ENCODE measurements around the gene CHST9.
"Not testable (repeated sequence)": the region's sequence is repeated elsewhere in the genome, so short reads cannot be mapped to it uniquely, and the experiment has no call there.

The CHST9 gene, protein sequence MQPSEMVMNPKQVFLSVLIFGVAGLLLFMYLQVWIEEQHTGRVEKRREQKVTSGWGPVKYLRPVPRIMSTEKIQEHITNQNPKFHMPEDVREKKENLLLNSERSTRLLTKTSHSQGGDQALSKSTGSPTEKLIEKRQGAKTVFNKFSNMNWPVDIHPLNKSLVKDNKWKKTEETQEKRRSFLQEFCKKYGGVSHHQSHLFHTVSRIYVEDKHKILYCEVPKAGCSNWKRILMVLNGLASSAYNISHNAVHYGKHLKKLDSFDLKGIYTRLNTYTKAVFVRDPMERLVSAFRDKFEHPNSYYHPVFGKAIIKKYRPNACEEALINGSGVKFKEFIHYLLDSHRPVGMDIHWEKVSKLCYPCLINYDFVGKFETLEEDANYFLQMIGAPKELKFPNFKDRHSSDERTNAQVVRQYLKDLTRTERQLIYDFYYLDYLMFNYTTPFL

GRCh38 chr18:27185025-27185763 lies at the start of gene CHST9:
Gene CHST9 (minus strand): TSS chr18:27185308. CDS start chr18:27142809, 42,499 bp downstream.
- peak; percentile 26 for DNase-seq

DNA sequence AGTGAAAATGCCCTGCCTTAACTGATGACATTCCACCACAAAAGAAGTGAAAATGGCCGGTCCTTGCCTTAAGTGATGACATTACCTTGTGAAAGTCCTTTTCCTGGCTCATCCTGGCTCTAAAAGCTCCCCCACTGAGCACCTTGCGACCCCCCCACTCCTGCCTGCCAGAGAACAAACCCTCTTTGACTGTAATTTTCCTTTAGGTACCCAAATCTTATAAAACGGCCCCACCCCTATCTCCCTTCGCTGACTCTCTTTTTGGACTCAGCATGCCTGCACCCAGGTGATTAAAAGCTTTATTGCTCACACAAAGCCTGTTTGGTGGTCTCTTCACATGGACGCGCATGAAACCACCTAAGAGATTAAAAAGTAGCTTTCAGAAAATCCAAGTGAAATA lies 47.2 kb upstream of the CHST9 start:
- not testable (repeated sequence) for DNase-seq

GRCh38 chr18:27231671-27232070 lies 46.6 kb upstream of the CHST9 start:
- not testable (repeated sequence) for DNase-seq

- DNase-seq = not testable (repeated sequence)
These were observed 46.1 kb upstream of the CHST9 start for GRCh38 chr18:27231221-27231620.

- DNase-seq = no peak
These were observed 42.6 kb upstream of the CHST9 start for GRCh38 chr18:27227721-27228120.

DNA sequence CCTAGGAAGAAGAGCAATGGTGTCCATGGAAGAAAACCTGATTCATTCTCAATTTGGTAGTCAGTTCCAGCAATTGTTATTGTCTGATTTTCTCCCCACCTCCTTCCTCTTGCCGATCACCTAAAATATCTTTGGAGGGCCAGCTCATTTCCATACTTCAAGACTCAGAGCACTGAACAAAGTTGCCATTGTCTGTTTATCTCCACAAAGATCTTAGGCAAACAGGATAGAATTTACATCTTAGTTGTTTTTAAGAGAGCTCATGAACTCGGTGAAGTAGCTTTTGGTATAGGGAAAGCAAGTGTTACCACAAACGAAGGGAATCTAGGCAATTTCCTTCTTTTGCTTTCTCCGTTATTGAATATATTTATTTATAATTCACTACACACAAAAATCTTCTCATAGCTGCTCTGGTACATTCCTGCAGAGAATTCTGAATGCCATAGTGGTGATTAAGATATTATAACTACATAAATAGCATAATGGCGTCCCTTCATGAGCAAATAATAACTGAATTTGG lies 41.5 kb upstream of the CHST9 start:
- no peak for DNase-seq

DNA sequence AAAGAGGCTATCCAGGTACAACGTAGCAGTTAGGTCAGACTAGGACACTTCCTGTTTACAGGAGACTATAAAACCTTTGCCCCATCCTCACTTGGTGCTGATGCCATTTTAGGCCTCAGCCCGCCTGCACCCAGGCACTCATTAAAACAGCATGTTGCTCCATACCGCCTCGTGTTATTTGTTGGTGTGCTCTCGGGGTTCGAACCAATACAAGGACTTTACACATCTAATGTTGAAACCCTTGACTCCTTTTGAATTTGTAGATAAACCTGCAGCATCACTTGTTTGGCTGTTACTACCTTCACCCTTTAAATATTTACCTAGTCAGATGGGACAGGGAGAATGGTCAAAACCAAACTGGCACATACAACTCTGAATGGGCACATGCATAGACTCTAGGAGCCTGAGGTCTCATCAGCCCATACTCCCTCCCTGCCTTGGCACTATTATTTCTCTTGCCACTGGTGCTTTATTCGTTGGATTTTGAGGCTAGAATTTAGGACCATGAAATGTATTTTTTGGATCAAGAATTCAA lies 40.9 kb upstream of the CHST9 start:
- no peak for DNase-seq

GRCh38 chr18:27223526-27224291 lies 38.6 kb upstream of the CHST9 start:
- DNase-seq = no peak

GRCh38 chr18:27214831-27215230 lies 29.7 kb upstream of the CHST9 start:
- no peak for DNase-seq

DNA sequence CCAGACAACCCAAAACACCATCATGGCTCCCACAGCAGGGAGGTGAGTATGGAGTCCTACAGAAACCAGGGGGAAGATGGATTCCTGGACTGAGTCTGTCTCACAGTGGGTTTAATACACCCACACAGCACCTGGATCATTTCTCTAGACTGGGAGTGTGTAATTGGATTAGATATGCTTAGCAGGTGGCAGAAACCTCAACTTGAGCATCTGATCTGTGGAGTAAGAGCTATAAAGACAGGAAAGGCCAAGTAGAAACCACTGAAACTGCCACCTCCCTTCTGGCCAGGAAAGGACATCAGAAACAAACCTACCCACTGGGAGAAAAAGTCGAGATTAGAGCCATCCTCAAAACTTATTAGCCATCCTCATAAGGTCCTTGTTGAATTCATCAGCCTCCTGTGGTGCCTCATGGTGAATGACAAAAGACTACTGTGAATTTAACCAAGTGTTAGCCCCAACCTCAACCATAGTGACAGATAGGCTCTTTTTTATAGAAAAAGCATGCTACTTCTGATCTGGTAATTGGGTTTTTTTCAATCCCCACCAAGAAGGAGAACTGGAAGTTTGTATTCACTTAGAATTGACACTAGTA lies 28.1 kb upstream of the CHST9 start:
- no peak for DNase-seq

DNA sequence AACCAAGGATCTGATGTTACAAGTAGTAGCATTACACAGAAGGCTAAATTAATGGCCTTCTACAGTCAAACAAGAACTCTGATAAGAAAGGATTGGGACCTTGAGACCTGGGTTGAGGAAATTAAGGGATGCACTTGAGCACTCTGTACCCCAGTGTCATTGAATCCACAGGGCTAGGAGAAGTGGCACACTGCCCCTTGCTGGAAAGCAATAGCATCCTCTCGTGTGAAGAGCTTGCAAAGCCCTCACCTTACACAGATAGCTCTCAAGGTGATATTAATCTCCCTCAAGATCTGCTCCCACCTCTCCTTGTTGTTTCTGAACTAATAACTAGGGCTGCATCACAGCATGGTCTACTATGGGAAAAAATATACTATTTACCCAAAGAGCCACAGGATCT lies 26.5 kb upstream of the CHST9 start:
- no peak for DNase-seq

DNA sequence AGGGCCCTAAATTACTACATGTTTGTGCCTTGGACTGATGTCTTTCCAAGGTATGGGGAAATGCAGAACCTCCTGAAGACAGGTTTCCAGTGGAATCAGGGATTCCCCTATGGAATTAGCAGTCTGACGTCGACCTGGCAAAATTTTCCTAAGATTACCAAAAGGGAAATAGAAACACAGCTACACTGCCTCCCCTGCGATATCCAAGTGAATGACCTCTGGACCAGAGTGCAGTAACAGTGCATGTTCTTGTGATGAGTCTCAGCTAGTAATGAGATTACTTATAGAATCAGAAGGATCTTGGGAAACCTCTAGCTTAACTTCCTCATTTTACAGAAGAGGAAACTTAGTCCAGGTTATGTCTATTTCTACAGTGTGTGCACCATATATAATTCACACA lies 21.3 kb upstream of the CHST9 start:
- DNase-seq = no peak

DNA sequence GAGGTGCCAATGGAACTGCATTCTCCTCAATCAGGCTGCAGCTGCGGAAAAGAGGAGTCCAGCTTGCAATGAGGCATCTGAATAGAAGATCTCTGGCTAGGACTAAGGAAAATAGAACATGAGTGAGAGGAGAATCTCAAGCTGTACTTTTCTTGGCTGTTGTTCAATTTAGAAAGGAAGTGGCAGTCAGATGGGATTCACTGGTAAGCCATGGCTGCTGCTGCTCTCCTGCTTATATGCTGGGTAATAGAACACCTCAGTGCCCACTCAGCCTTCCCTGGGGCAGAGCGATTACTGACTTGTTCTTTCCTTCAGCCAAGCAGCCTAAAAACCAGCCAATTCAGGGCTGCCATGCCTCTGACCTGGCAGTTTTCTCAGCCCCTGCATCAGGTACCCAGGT lies 17.6 kb upstream of the CHST9 start:
- no peak for DNase-seq

- no peak for DNase-seq
These were observed 12.9 kb upstream of the CHST9 start for GRCh38 chr18:27198036-27198435.

- DNase-seq = no peak
These were observed 3.2 kb upstream of the CHST9 start for GRCh38 chr18:27188309-27188708.

- no peak for DNase-seq
These were observed 789 bp upstream of the CHST9 start for GRCh38 chr18:27185897-27186296.

DNA sequence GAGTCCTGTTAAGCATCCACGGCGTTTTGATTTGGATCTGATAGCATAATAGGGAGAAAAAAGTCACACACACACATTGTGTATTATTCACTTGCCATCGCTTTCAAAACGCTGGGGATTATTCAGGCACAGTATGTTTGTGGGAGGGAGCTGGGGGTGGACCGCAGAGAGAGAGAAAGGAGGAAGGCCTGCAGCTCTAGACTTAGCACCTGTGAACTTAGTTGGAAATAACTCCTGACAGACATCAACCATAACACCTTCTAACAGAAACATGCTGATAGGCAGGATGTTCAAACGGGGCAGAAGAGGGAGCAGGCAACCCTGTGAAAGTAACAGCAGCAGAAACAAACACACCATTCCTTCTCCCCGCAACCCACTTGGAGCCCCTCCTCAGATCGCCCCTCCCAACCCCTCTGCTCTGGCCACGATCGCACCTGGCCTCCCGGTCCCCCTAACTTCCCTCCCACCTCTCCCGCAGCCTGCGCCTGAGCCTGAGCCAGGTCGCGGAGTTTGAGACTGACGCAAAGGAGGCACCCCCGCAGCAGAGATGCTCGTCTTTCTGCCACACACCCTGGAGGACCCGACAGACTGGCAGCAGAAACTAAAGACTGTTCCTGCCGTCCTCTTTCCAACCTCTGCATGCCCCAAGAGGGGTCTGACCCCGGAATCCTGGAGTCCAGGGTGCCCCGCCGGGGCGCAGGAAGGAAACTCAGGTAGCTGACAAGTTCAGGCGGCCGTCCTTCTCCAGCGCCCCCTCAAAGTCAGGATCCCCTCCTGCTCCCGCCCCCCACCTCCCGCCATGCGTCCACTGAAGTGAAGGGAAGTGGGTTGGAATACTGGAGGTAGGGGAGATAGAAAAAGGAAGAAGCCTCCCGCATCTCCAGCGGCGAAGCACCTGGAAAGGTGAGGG lies 738 bp downstream of the CHST9 start:
- no peak for DNase-seq

DNA sequence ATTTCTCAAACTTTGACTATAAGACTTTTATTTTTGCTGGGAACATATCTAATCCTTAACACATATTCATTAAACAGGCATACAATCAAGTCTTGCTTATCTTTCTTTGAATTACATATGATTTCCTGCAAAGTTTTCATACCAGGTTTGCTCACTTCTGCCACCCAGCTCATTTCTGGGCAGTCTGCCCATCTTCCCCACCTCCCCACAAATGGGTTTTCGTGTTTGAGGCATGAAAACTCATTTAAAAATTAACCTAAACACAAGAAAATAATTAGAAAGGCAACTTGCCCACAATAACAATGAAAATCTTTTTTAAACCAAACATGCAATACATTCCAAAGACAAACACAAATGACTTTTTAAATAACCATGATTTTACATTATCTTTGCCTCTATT lies 3.4 kb downstream of the CHST9 start:
- no peak for DNase-seq

DNA sequence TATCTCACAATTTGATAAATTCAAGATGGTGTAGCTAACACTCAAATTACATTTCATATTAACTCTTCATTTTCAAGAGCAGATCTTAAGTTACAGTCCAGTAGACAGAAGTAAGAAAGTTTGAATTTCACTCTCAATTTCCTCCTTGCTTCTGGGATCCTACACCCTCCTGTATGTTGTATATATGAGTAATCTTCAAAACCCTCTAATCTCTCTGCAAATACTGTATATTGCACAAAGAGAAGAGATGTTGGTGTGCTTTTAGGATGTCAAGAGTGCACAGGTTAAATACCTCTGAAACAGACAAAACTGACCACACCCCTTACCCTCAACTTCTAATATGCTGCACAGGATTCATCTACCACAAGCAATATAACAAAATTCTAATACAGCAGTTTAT lies 6.7 kb downstream of the CHST9 start:
- no peak for DNase-seq

GRCh38 chr18:27175914-27176313 lies 9.2 kb downstream of the CHST9 start:
- DNase-seq = no peak

DNA sequence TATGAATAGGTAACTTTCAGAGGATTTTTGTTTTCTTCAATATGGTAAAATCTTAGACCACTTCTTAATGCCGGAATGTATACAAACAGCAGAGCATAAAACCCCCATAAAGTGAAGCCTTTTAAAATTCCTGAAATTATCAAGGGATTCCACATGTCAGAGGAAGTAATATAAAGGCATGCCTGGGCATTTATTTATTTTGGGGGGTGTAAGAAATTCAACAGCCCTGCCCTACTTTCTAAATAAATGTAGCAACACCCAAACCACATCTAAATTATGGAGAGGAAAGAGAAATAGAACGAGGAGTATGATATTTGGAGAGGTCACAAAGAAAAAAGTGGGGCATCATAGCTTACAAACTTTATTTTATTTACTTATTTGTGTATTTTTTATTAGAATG lies 9.9 kb downstream of the CHST9 start:
- DNase-seq = no peak

All from right hindlimb (tissue), 1 donor.